ENCODE measurements around the gene SH3BP4. TPM values are rescaled to one million over a fixed set of nuclear protein-coding genes. Genes with fewer than 3 reads are reported as not detected.

SH3BP4 gene
- total RNA-seq, 1 donor from 2014 or later: 51.9 TPM

DNA sequence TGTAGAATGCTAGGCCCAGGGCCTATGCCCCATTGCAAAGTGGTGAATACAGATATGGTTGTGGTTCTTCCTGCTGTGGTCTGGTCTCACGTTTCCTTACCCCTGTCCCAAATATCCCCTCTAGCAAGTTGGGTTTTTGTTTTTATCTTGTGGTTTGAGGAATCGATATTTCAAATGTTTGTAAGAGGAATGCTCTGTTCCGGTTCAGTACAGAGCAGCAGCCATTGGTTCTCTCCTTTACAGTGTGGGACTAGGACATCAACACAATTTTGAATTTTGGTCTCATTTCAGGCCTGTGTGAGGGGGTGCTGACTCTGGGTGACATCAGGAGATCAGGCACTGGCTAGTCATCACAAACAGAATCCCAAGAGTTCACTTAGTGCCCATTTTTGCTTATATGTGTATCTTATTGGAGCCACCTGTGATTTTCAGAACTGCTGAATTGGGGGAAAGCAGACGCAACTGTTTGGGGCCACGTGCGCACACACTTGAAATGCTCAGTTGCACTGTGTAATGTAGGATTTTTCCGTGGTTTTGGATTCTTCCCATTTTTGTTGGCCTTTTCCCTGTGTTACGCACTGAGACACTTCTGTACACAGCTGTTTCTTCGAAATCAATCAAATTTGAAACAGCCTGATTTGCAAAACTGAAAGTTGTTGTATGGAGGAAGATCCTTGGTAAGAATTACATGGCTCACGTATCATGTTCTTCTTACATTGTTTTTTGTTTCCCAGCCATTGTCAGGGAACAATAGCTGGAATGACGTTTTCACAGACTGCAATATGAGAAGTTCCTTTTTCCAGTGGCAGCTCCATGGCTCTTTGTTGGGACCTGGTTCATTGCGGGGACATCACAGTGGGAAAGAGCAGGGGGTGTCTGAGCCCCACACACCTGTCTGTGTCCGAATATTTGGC, 8.6 kb downstream of the SH3BP4 start:
- Mint-ChIP-seq H3K27ac (ENCODE audit: unreplicated experiment) (peak overlapping the region; percentile 56), H3K4me1 (ENCODE audit: low read depth) (peaks cover 68% of the 10 kb centered on the region), H3K36me3 (ENCODE audit: low read depth) (peaks cover 2% of the 10 kb centered on the region), H3K27me3 (ENCODE audit: low read depth) (no peaks in the 10 kb centered on the region), H3K9me3 (ENCODE audit: low read depth) (no peaks in the 10 kb centered on the region), H3K4me3 (ENCODE audit: unreplicated experiment) (no peak overlapping the region)
- DNase-seq (ENCODE audit: low spot score): no peak
- TF ChIP-seq, protein P1, sequence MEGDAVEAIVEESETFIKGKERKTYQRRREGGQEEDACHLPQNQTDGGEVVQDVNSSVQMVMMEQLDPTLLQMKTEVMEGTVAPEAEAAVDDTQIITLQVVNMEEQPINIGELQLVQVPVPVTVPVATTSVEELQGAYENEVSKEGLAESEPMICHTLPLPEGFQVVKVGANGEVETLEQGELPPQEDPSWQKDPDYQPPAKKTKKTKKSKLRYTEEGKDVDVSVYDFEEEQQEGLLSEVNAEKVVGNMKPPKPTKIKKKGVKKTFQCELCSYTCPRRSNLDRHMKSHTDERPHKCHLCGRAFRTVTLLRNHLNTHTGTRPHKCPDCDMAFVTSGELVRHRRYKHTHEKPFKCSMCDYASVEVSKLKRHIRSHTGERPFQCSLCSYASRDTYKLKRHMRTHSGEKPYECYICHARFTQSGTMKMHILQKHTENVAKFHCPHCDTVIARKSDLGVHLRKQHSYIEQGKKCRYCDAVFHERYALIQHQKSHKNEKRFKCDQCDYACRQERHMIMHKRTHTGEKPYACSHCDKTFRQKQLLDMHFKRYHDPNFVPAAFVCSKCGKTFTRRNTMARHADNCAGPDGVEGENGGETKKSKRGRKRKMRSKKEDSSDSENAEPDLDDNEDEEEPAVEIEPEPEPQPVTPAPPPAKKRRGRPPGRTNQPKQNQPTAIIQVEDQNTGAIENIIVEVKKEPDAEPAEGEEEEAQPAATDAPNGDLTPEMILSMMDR (IDR thresholded peaks at IDR 0.05): no peak

DNA sequence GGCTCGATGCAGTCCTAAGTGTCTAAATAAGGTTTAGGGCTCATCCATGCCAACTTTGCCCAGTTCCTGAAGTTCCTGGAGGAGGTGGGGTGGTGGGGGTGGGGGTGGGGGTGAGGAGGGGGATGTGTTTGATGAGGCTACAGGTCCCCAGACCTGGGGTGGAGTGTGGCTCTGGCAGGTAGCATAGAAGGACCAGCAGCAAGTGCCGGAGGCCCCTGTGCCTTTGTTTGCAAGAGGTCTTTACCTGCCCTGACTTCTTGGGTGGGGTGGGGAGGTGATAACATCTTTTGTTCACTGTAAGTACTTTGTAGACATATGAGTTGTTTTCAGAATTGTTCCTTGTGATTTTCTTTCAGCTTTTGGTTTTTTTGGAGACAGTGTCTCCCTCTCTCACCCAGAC, 10.0 kb downstream of the SH3BP4 start:
- no peak overlapping the region for H3K27ac Mint-ChIP-seq (ENCODE audit: unreplicated experiment)
- no peaks in the 10 kb centered on the region for H3K9me3 Mint-ChIP-seq (ENCODE audit: low read depth)
- H3K27me3 Mint-ChIP-seq (ENCODE audit: low read depth): no peaks in the 10 kb centered on the region
- no peak overlapping the region for H3K4me3 Mint-ChIP-seq (ENCODE audit: unreplicated experiment)
- no peak for DNase-seq (ENCODE audit: low spot score)
- H3K36me3 Mint-ChIP-seq (ENCODE audit: low read depth): peaks cover 3% of the 10 kb centered on the region
- peaks cover 59% of the 10 kb centered on the region for H3K4me1 Mint-ChIP-seq (ENCODE audit: low read depth)
- TF ChIP-seq, protein P1 (IDR thresholded peaks at IDR 0.05): no peak

DNA sequence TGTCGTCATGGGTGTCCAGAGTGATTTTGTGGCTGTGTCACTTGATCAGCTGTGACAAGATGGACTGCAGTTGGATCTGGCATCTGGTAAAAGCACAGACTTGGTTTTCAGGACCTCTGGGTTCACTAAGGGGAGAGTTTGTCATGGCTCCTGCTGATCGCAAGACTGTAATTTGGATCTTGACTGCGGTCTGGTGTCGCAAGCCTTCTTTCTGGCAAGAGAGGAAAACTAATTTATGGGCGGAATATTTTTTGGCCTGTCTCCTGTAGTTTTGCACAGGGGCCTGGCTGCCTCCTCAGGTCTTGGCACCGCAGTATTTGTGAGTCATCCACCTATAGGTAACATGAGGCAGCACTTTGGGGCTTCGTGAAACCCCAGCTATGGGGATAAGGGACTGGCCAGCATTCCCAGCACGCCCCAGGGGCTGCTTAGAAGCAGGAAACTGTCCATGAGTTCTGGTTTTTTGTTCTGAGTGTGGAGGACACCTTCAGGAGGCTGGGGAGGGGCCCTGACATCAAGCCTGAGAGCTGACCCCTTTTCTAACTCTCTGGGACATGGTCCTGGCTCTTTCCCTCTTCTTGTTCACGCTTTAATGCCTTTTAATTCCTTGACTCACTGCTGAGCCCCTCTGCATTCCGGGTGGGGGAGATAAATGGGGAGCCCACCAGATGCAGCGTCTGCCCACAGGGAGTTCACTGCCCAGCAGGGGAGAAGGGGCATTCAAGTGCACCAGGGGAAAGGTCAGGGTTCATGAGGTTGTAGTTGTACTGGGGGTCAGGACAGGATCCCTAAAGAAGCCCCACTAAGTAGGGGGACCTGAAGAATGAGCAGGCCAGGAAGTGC, 12.2 kb downstream of the SH3BP4 start:
- H3K4me1 Mint-ChIP-seq (ENCODE audit: low read depth): peaks cover 49% of the 10 kb centered on the region
- H3K9me3 Mint-ChIP-seq (ENCODE audit: low read depth): no peaks in the 10 kb centered on the region
- TF ChIP-seq, protein P1 (IDR thresholded peaks at IDR 0.05): no peak
- H3K4me3 Mint-ChIP-seq (ENCODE audit: unreplicated experiment): no peak overlapping the region
- no peaks in the 10 kb centered on the region for H3K27me3 Mint-ChIP-seq (ENCODE audit: low read depth)
- H3K27ac Mint-ChIP-seq (ENCODE audit: unreplicated experiment): peak overlapping the region; percentile 0
- DNase-seq (ENCODE audit: low spot score): no peak
- peaks cover 3% of the 10 kb centered on the region for H3K36me3 Mint-ChIP-seq (ENCODE audit: low read depth)

DNA sequence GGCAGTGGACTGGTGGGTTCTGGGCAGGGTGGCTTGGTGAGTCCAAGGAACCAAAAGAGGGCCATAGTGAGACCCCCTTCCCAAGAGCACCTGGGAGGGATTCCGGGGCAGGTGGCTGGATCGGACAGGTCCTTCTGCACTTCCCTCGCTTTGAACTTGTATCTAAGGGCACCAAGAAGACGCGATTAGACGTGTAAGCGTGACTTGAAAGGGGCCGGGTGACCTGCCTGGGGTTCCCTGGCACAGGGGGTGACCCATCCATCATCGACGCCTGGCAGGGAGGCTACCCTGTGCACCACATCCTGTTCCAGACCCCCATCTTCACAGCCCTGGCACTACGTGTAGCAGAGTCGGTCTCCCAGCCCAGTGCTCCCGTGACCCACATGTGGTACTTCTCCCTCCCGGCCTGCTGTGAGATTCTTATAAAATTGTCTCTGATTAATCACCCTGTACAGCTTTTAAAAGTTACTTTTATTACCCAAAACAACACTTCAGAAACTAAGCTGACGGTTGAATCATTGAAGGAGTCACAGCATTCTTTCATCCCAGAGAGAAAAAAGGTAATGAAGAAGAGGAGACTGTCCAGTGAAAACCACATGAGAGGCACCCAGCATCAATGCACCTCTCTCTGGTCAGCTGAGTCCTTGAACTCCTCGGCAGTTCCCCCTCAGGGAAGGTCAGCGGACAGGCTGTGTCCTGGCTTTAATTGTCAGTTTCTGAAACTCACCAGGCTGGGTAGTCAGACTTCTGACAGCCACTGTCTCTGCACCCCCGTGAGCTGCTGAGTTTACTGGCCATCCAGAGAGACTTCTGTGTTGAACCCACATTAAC, 13.0 kb downstream of the SH3BP4 start:
- H3K36me3 Mint-ChIP-seq (ENCODE audit: low read depth): peaks cover 5% of the 10 kb centered on the region
- H3K4me1 Mint-ChIP-seq (ENCODE audit: low read depth): peaks cover 58% of the 10 kb centered on the region
- no peaks in the 10 kb centered on the region for H3K9me3 Mint-ChIP-seq (ENCODE audit: low read depth)
- TF ChIP-seq, protein P1 (IDR thresholded peaks at IDR 0.05): no peak
- H3K27ac Mint-ChIP-seq (ENCODE audit: unreplicated experiment): peak overlapping the region; percentile 24
- DNase-seq (ENCODE audit: low spot score): no peak
- H3K4me3 Mint-ChIP-seq (ENCODE audit: unreplicated experiment): no peak overlapping the region
- no peaks in the 10 kb centered on the region for H3K27me3 Mint-ChIP-seq (ENCODE audit: low read depth)
